GM12878 (cell line): ENCODE data around the gene PRDM15. TPM values are rescaled to one million over a fixed set of nuclear protein-coding genes. Genes with fewer than 3 reads are reported as not detected.

Experiments used
- ATF2 ChIP-seq: IDR thresholded peaks from 2 replicates; pipeline ENCODE4 v1.6.1; 2012; ENCODE audit warnings: low read length, inconsistent platforms
- CBX5 ChIP-seq: sonication (generic); IDR thresholded peaks from 2 replicates; pipeline ENCODE4 v1.6.1; 2016; ENCODE audit warnings: low read depth, moderate library complexity, mild to moderate bottlenecking, inconsistent platforms
- DPF2 ChIP-seq: fragments of 450-650 bp; IDR thresholded peaks from 2 replicates; pipeline ENCODE4 v1.6.1; 2017; ENCODE audit warnings: mild to moderate bottlenecking
- EP300 ChIP-seq, 2 experiments: fragments of 150-350 bp in 1 of 2; IDR thresholded peaks; 2 replicates each; pipeline ENCODE4 v1.6.1; 2011 to 2012; ENCODE audit warnings: low read depth in 2 of 2, low read length in 2 of 2, borderline replicate concordance in 1 of 2, improper control_type of control experiment in 1 of 2, inconsistent platforms in 1 of 2; ENCODE audit not compliant: control insufficient read depth in 1 of 2
- ETV6 ChIP-seq, 2 experiments: fragments of 450-650 bp in 1 of 2; IDR thresholded peaks in 1 of 2; conservative IDR thresholded peaks in 1 of 2; 2 replicates each; pipeline ENCODE4 v1.6.1; 2014; ENCODE audit warnings: antibody characterized with exemption in 1 of 2, borderline replicate concordance in 1 of 2, low read depth in 1 of 2, mild to moderate bottlenecking in 1 of 2, moderate library complexity in 1 of 2
- EZH2 ChIP-seq: IDR thresholded peaks from 2 replicates; pipeline ENCODE4 v1.6.1; 2012; ENCODE audit warnings: low read depth, mild to moderate bottlenecking, control low read depth, inconsistent platforms, low read length, borderline replicate concordance; ENCODE audit not compliant: control insufficient read depth
- FOXM1 ChIP-seq: IDR thresholded peaks from 2 replicates; pipeline ENCODE4 v1.6.1; 2012; ENCODE audit warnings: low read depth, mild to moderate bottlenecking, inconsistent platforms, low read length, moderate library complexity
- GATAD2B ChIP-seq: fragments of 450-650 bp; conservative IDR thresholded peaks from 2 replicates; pipeline ENCODE4 v1.6.1; 2017; ENCODE audit warnings: low read depth, mild to moderate bottlenecking, moderate library complexity
- MEF2B ChIP-seq: fragments of 450-650 bp; IDR thresholded peaks from 2 replicates; pipeline ENCODE4 v1.6.1; 2018; ENCODE audit warnings: mild to moderate bottlenecking, moderate library complexity; ENCODE audit not compliant: partially characterized antibody, poor library complexity, severe bottlenecking
- MXI1 ChIP-seq: fragments of 150-350 bp; IDR thresholded peaks from 2 replicates; pipeline ENCODE4 v1.6.1; 2011; ENCODE audit warnings: low read depth, mild to moderate bottlenecking, inconsistent platforms, low read length, improper control_type of control experiment
- NBN ChIP-seq: fragments of 450-650 bp; IDR thresholded peaks from 2 replicates; pipeline ENCODE4 v1.6.1; 2016
- NFXL1 ChIP-seq: fragments of 450-650 bp; IDR thresholded peaks from 2 replicates; pipeline ENCODE4 v1.6.1; 2017; ENCODE audit warnings: antibody characterized with exemption, mild to moderate bottlenecking, borderline replicate concordance
- NR2F1 ChIP-seq: fragments of 450-650 bp; conservative IDR thresholded peaks from 2 replicates; pipeline ENCODE4 v1.6.1; 2017; ENCODE audit warnings: mild to moderate bottlenecking
- ZBTB11 ChIP-seq: fragments of 450-650 bp; formaldehyde crosslinking; IDR thresholded peaks from 2 replicates; pipeline ENCODE4 v1.5.0; 2022; ENCODE audit warnings: mild to moderate bottlenecking, missing genetic modification characterization
- ZNF217 ChIP-seq: fragments of 450-650 bp; IDR thresholded peaks from 2 replicates; pipeline ENCODE4 v1.6.1; 2017; ENCODE audit warnings: antibody characterized with exemption, mild to moderate bottlenecking
- ZSCAN29 ChIP-seq: fragments of 450-650 bp; IDR thresholded peaks from 2 replicates; pipeline ENCODE4 v1.6.1; 2017; ENCODE audit warnings: mild to moderate bottlenecking, moderate library complexity
- polyA plus RNA-seq, 11 experiments: library from polyadenylated mRNA; depleted of rRNA in 4 of 11; unstranded in 6 of 11; stranded (reverse) in 5 of 11; fragments of >200 nt; fragmentation: Nextera tagmentation in 4 of 11; fragmentation: Illumina TruSeq in 1 of 11; extraction: Ambion mirVana in 4 of 11; extraction: Trizol in 1 of 11; gene quantifications; 1 replicate in 1 of 11; 2 replicates in 10 of 11; pipeline versions ENCODE4 v1.2.1 to v1.2.3, GENCODE V29; 2011 to 2016; ENCODE audit warnings: inconsistent platforms in 2 of 11, missing spikeins in 2 of 11, low read depth in 1 of 11
- total RNA-seq, 4 experiments: library from RNA; depleted of rRNA in 3 of 4; stranded (reverse); fragments of >200 nt in 3 of 4; fragmentation: Illumina TruSeq in 1 of 4; extraction: Trizol in 1 of 4; gene quantifications; 2 replicates each; pipeline versions ENCODE4 v1.2.1 to v1.2.3, GENCODE V29; 2013 to 2021
- TF ChIP-seq, protein P1 (sequence below): fragments of 450-650 bp; IDR thresholded peaks from 2 replicates; pipeline ENCODE4 v1.6.1; 2017; ENCODE audit warnings: mild to moderate bottlenecking, low read depth, inconsistent platforms; ENCODE audit not compliant: poor library complexity, severe bottlenecking
- TF ChIP-seq, protein P2 (sequence below): fragments of 150-350 bp; IDR thresholded peaks from 2 replicates; pipeline ENCODE4 v1.6.1; 2014; ENCODE audit warnings: mild to moderate bottlenecking, low read depth, low read length
- TF ChIP-seq, protein P3 (sequence below): fragments of 450-650 bp; IDR thresholded peaks from 2 replicates; pipeline ENCODE4 v1.6.1; 2017; ENCODE audit warnings: low read depth, mild to moderate bottlenecking, moderate library complexity

The PRDM15 gene
- total and polyA plus RNA-seq, 10 of the 15 experiments (the other 5 are each of a cell fraction or from before 2014, with no cell fraction given) = 2.2 to 16.0 (median 8.6) TPM

DNA sequence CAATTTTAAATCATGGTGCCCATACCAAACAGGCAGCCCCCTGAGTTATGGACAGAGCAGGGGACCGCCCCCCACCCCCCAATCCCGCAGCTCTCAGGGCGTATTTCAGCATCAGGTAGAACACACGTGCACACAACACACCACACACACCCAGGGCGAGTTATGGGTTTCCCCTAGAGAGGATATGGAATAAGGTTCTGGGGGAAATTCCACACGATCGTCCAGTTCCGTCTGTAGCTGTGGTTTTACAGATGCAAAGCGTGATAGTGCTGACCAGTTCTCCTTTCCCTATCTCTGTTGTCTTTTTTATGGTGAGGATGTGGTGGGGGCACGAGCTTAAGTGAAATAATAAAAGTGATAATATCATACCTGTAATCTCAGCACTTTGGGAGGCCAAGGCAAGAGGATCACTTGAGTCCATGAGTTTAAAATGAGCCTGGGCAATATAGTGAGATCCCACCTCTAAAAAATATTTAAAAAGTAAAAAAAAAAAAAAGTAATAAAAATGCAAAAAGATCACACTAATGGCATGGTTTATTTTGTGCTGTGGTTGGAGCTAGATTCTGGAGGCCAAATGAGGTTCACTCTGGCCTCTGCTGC, 49.6 kb upstream of the PRDM15 start (continued):
- no peak for TF ChIP-seq ZBTB11
- TF ChIP-seq FOXM1 = peak; percentile 65; the same call in 1 of the 2 replicates
- TF ChIP-seq, protein P1, sequence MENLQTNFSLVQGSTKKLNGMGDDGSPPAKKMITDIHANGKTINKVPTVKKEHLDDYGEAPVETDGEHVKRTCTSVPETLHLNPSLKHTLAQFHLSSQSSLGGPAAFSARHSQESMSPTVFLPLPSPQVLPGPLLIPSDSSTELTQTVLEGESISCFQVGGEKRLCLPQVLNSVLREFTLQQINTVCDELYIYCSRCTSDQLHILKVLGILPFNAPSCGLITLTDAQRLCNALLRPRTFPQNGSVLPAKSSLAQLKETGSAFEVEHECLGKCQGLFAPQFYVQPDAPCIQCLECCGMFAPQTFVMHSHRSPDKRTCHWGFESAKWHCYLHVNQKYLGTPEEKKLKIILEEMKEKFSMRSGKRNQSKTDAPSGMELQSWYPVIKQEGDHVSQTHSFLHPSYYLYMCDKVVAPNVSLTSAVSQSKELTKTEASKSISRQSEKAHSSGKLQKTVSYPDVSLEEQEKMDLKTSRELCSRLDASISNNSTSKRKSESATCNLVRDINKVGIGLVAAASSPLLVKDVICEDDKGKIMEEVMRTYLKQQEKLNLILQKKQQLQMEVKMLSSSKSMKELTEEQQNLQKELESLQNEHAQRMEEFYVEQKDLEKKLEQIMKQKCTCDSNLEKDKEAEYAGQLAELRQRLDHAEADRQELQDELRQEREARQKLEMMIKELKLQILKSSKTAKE = peak; percentile 71
- no peak for TF ChIP-seq ZNF217
- no peak for TF ChIP-seq ZSCAN29
- peak; percentile 54; the same call in 1 of the 2 replicates for TF ChIP-seq GATAD2B
- TF ChIP-seq ATF2 = no peak; the same call in 1 of the 2 replicates
- TF ChIP-seq, protein P2, sequence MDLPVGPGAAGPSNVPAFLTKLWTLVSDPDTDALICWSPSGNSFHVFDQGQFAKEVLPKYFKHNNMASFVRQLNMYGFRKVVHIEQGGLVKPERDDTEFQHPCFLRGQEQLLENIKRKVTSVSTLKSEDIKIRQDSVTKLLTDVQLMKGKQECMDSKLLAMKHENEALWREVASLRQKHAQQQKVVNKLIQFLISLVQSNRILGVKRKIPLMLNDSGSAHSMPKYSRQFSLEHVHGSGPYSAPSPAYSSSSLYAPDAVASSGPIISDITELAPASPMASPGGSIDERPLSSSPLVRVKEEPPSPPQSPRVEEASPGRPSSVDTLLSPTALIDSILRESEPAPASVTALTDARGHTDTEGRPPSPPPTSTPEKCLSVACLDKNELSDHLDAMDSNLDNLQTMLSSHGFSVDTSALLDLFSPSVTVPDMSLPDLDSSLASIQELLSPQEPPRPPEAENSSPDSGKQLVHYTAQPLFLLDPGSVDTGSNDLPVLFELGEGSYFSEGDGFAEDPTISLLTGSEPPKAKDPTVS = no peak
- TF ChIP-seq EZH2 = no peak
- TF ChIP-seq, protein P3, sequence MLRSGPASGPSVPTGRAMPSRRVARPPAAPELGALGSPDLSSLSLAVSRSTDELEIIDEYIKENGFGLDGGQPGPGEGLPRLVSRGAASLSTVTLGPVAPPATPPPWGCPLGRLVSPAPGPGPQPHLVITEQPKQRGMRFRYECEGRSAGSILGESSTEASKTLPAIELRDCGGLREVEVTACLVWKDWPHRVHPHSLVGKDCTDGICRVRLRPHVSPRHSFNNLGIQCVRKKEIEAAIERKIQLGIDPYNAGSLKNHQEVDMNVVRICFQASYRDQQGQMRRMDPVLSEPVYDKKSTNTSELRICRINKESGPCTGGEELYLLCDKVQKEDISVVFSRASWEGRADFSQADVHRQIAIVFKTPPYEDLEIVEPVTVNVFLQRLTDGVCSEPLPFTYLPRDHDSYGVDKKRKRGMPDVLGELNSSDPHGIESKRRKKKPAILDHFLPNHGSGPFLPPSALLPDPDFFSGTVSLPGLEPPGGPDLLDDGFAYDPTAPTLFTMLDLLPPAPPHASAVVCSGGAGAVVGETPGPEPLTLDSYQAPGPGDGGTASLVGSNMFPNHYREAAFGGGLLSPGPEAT = peak; percentile 96
- TF ChIP-seq MEF2B = peak; percentile 72
- peak; percentile 47; the same call in 1 of the 2 replicates for TF ChIP-seq NR2F1
- no peak for TF ChIP-seq MXI1
- no peak for TF ChIP-seq NFXL1
- TF ChIP-seq NBN = peak; percentile 78
- no peak for TF ChIP-seq CBX5
- TF ChIP-seq ETV6 (conservative IDR thresholded peaks at IDR 0.05 in 1 of 2, IDR thresholded peaks at IDR 0.05 in 1 of 2; ENCODE audit: borderline replicate concordance in 1 of 2, low read depth in 1 of 2) = peak in 1 of 2 experiments; percentile 48; a peak in 1 of 4 replicates
- peak; percentile 68 to 87 for TF ChIP-seq EP300 (IDR thresholded peaks at IDR 0.05; ENCODE audit: borderline replicate concordance in 1 of 2, control insufficient read depth in 1 of 2, low read depth in 2 of 2, low read length in 2 of 2)
- TF ChIP-seq DPF2 = peak; percentile 61
